Jurkat, Clone E6-1 (cell line): ENCODE data around the gene FAM83D.

Source experiments
- DNase-seq: peaks from one replicate; pipeline ENCODE4 v3.0.0-alpha.2; 2011; ENCODE audit warnings: low read depth, low spot score
- H3K4me3 ChIP-seq: 2 replicates; pipeline ENCODE4 v1.5.1; 2011; ENCODE audit warnings: mild to moderate bottlenecking, low read length, control low read depth, moderate library complexity

The FAM83D gene

DNA sequence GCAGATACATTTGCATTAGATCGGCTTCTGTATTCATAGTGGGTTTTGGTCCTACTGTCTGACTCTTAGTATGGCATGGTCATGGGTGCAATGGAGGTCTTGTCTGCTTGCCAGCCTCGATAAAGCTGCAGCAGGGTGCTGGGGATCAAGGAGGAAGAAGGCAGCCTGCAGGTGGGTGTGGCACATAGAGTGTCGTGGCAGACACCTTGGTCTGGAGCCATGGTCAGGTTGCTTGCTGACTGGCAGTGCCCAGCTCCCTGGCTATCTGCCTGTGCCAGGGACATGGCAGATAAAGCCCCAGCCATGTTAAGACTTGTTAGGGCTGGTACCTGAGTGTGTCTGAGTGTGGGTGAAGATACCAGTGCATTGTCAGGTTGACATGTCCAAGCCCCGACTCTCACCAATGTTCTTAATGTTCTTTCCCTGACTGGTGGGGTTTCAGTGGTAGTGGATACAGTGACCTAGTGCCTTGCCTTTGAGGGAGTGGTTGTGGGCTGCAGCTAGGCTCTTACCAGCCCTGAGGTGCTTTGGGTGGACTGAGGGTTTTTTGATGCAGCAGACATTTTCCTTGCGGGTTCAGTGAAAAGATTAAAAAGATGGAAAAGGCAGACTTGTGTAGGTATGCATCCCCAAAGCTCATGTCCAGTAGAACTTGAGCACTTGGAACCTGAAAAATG is 1.8 kb downstream of the FAM83D start:
- DNase-seq = no peak

DNA sequence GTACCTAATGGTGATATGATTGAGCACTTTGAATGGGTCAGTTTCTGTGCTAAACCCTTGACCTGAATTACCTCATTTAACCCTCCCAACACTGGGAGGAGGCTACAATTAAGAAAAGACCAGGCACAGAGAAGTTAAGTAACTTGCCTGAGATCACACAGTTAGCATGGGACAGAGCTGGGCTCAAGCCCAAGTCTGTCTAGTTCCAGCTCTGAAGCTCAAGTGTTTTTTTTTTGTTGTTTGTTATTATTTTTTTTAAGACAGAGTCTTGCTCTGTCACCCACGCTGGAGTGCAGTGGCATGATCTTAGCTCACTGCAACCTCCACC is 4.0 kb downstream of the FAM83D start:
- no peak overlapping the region for H3K4me3 ChIP-seq
- DNase-seq = no peak

More for the DNA sequence above, 1.8 kb downstream of the FAM83D start:
- H3K4me3 ChIP-seq = peak overlapping the region; percentile 63

DNA sequence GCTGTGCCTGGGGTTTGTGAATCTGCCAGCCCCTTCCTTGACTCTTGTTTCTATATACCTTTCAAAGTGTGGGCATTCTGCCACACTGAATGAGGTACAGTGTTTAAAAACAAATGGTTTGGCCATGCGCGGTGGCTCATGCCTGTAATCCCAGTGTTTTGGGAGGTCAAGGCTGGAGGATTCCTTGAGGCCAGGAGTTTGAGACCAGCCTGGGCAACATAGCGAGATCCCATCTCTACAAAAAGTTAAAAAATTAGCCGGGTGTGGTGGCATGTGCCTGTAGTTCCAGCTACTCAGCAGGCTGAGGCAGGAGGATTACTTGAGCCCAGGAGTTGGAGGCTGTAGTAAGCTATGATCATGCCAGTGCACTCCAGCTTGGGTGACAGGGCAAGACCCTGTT is 5.8 kb downstream of the FAM83D start:
- DNase-seq = no peak

DNA sequence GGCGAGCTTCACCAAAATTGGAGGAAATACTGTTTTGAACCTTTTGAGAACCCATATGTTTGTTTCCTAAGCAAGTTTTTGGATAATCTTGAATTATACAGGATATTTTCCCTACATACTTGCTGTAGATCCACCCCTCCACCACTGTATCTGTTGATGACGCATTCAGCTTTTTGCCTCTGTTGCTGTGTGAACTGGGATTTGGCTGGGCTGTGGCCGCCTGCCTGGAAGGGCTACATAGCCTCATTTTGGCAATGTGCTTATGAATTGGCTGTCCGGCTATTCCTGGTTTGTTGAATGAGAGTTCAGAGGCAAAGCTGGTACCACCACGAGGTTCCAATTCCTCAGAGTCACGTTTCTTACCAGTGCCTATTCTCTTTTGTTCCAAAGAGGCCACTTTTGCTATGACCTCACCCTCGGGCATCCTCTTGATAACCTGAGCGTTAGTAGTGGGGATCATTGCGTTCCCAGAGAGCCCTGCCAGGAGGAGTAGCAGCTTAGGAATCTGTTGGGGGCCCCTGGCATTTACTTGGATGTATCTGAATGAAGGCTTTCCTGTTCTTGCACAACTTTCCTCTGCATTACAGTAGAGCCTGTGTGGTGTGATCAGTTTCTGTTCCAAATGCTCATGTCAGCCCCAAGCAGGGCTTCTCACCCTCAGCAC is 6.4 kb downstream of the FAM83D start:
- no peak overlapping the region for H3K4me3 ChIP-seq
- no peak for DNase-seq

More for the DNA sequence above, 5.8 kb downstream of the FAM83D start:
- H3K4me3 ChIP-seq = no peak overlapping the region

DNA sequence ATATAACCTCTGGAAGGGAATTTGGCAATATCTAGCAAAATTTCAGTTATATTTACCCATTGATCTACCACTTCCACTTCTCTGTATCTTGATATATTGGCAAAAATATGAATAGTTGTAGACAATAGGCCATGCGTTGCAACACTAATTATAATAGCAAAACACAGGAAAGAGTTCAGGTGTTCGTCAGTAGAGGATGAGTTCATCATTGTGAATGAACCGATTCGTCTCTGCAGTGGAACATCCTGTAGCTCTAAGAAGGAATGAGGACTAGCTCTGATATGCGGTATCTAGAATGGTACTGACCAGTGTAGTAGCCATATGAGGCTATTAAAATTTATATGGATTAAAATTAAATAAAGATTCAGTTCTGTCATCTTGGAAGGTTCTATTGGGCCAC is 8.3 kb downstream of the FAM83D start:
- H3K4me3 ChIP-seq = no peak overlapping the region

DNA sequence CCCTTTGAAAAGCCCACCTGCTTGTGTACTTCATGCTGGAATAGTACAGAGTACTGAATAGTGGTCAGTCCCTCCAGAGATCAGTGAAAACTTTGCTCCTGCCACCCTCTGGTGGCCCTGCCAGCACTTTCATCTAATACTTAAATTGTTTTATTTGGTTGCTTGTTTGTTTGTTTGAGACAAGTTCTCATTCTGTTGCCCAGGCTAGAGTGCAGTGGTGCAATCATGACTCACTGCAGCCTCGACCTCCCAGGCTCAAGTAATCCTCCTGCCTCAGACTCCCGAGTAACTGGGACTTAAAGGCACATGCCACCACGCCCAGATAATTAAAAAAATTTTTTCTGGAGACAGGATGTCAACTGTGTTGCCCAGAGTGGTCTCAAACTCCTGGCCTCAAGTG is 9.1 kb downstream of the FAM83D start:
- no peak overlapping the region for H3K4me3 ChIP-seq
- DNase-seq = no peak

More for the DNA sequence above, 8.3 kb downstream of the FAM83D start:
- no peak for DNase-seq

DNA sequence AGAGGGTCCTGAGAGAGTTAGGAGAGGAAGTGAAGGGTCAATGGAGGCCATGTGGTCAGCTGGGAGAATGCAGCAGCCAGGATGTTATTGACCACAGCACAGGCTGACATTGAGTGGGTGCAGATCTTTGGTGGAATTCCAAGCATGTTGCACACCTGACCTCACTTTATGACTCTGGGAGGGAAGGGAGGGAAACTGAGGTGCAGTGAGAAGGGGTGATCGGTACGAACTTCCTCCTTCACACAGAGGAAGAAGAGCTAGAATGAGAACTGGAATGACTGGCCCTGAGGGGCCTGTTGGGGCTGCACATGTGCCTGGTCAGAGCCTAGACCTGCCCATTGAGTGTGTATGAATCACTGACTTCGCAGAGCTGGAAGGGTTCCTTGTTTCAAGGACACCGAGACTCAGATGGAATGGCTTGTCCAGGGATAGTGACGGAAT is 9.8 kb downstream of the FAM83D start:
- H3K4me3 ChIP-seq = no peak overlapping the region
- no peak for DNase-seq

DNA sequence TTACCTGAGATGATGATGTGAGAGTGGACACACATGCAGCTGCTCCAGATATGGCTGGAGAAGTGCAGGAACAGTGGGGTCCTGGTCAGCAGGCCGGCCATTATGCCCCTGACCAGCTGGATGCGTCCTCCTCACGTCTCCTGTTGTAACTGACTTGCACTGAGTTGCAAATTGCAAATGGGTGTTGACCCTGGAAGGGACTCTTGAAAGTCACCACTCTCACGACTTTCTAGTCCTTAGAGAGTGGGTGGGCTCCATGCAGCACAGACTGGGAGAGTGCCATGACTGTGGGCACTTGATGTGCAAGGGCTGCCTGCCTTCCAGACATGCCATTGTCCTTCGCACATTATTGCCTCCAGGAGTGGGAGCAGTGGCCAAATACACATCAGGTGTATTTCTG is 10.8 kb downstream of the FAM83D start:
- DNase-seq = no peak
- no peak overlapping the region for H3K4me3 ChIP-seq

DNA sequence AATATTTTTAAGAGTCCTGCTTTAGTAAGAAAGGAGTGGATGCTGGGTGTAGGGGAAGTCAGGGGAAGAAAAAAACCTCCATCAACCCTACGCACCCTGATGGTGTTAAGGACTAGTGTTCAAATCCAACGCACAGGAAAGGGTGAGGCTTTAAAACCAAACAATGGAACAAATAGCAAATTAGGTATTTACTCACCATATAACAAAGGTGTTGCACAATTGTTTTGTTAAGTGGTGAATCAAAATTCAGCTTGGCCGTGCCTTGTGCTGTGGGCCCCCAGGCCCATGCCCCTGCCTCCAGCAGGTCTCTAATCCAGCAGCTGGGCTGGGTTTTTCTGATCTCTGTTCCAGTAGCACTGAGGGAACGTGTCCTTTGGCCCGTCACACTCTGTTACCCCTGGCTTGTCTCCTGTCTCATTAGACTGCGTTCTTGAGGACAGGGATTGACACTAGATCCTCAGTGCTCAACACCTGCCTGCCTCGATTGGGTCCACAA is 11.8 kb downstream of the FAM83D start:
- no peak overlapping the region for H3K4me3 ChIP-seq
- DNase-seq = no peak

DNA sequence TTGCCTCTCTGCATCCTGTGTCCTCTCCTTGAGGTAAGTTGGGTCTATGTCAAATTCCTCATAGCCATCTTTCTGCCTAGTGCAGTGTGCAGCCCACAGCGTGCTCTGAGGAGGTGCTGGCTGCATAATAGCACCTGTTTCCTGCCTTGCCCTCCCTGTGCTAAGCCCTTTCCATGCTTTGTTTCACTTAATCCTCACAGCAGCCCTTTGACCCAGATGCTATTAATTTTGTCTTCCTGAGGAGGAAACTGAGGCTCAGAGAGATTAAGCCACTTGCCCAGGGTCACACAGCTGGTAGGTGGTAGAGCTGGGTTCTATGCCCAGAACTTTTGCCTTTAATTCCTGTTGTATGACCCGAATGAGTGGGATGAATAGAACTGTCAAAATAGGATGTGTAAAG is 13.5 kb downstream of the FAM83D start:
- no peak overlapping the region for H3K4me3 ChIP-seq
- DNase-seq = no peak

DNA sequence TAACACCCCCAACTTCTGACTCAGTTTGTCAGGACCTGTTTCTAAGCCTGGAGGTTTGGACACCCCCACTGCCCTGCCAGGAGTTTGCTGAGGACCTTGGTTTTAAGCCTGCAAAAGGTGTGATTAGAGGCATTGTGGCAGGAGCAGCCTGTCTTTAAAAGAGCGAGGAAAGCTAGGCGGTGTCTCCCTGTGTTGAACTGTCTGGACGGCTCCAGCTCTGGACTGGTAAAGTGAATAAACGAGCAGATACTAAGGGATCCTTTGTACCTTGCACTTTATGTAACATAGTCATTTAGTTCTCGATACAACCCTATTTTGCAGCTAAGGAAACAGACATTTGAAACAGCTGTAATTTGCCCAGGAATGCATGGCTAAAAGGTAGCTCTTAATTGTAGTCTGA is 14.4 kb downstream of the FAM83D start:
- DNase-seq = no peak
- no peak overlapping the region for H3K4me3 ChIP-seq

DNA sequence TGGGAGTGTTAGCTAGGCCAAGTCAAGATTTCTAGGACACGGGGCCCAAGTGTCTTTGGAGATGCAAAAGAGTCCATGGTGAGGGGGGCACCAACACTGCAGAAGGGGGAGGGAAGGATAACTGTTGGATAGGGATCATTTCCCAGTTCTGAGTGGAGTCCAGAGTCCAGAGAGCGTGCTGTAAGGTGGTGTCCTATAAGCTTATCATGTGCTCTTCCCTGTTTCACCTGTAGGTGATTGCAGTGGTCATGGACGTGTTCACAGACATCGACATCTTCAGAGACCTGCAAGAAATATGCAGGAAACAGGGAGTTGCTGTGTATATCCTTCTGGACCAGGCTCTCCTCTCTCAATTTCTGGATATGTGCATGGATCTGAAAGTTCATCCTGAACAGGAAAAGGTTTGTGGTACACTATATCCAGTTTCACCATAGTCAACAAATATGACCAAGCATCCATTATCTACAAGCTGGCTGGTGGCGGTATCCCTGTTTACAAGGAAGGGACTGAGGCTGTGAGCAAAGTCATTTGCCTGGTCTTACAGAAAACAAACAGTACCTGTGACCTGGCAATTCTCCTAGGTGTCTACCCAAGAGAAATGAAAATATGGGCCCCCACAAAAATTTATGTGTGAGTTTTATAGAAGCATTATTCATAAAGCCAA is 15.6 kb downstream of the FAM83D start:
- H3K4me3 ChIP-seq = no peak overlapping the region
- no peak for DNase-seq

DNA sequence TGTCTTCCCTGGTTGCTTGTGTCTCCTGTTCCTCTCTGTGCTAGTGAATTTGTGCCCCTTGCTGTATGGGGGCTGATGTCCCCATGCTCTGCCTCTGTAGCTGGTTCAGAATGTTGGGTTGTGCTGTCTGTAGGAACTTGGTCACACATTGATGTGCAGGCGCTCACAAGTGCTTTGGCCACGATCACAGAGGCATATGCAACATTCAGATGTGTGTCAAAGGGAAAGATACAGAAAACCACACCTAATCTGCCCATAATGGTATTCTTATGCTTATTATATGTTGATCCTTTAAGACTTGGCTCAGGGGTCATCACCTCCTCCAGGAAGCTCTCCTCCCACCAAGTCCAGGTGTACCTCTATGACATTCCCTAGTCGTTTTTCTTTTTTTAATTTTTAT is 18.8 kb downstream of the FAM83D start:
- no peak overlapping the region for H3K4me3 ChIP-seq
- no peak for DNase-seq

DNA sequence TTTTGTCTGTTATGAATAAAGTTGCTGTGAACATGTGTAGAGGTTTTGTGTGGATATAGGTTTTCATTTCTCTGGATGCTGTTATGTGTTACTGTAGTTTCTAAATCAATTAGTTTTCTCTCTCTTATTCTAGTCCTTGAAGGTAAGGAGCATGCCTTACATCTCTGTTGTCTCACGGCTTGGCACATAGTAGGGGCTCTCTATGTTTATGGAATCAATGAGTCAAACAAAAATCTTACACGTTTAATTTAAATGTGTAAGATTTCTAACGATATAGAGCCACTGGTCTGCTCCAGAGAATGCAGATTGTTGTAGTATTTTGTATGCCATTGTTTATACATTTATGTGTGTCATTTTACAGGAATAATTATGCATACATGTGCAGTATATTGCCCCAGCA is 20.6 kb downstream of the FAM83D start:
- DNase-seq = no peak
- H3K4me3 ChIP-seq = no peak overlapping the region

DNA sequence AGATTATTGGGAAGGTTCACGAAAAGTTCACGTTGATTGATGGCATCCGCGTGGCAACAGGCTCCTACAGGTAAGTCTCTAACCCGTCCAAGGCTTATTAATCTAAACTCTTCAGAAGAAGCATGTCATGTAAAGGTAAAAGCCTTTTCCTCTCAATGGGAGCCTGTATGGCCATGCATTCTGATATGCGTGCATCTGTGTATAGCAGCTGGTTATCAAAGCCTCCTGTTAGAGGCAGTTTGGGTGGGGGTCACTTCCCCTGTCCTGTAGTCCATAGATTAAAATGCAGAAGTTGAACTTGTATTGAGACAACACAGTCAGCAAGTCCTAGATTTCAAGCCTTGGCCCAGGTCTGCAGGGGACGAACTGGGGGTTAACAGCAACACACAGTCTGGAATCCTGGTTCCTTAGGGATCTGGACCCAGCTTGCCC is 21.7 kb downstream of the FAM83D start:
- no peak overlapping the region for H3K4me3 ChIP-seq
- DNase-seq = no peak

DNA sequence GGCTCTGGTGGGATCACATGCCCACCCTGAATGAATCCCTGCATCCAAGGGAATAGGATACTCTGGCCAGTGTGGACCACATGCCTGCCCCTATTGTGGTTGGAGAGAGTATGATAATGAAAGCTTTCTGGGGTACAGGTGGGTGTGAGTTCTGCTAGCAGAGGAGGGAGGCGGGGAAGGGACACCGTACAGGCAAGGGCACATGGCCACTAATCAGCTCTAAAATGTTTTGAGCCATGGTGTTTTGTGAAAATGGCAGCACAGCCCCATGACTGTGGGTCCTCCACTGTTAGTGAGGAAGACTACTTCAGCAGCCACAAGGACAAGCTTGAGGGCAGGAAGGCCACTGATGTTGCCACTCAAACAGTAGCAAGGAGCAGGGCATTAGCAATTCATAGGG is 24.0 kb downstream of the FAM83D start:
- no peak overlapping the region for H3K4me3 ChIP-seq
- no peak for DNase-seq

DNA sequence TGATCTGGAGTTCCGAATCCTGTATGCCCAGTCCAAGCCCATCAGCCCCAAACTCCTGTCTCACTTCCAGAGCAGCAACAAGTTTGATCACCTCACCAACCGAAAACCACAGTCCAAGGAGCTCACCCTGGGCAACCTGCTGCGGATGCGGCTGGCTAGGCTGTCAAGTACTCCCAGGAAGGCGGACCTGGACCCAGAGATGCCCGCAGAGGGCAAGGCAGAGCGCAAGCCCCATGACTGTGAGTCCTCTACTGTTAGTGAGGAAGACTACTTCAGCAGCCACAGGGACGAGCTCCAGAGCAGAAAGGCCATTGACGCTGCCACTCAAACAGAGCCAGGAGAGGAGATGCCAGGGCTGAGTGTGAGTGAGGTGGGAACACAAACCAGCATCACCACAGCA is 25.4 kb downstream of the FAM83D start:
- no peak for DNase-seq
- H3K4me3 ChIP-seq = no peak overlapping the region

DNA sequence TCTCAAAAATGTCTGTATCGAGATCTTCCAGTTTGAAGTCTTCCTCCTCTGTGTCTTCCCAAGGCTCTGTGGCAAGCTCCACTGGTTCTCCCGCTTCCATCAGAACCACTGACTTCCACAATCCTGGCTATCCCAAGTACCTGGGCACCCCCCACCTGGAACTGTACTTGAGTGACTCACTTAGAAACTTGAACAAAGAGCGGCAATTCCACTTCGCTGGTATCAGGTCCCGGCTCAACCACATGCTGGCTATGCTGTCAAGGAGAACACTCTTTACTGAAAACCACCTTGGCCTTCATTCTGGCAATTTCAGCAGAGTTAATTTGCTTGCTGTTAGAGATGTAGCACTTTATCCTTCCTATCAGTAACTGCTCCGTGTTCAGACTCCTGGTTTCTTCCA is 25.9 kb downstream of the FAM83D start:
- no peak overlapping the region for H3K4me3 ChIP-seq
- DNase-seq = no peak

DNA sequence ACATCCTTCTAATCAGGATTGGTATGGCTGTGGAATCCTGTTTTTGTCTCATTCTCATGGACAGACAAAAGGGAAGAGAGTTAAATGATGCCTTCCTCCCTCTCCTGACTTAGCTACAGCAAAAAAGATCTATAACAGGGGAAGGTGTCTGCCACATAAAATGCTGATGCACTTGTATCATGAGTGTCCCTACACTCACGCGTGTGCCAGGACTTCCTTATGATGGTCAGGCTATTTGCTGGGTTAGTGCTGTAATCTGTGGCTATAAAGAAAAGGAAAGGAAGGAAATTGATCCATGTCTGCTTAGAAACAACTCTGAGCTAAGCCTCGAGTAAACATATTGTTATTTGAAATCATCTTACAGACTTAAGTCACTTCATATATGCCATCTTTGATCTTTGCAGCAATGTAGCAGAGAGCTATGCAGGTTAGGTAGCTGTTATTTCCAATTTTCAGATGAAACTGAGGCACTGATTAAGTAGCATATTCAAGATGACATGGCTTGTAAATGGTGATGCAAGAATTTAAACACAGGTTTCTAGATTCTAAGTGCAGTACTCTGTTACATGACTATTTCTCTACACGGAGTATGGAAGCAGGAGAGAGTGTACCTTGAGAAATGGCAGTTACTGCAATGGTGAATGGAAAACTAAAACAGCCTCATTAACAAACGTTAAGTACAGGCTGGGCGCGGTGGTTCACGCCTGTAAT is 27.6 kb downstream of the FAM83D start:
- no peak overlapping the region for H3K4me3 ChIP-seq
- no peak for DNase-seq
